Urothelium cell line (cell line): Measurements from ENCODE around the gene SORBS1.

Experiments
- DNase-seq: peaks from one replicate; pipeline ENCODE4 v3.0.0; 2011; ENCODE audit warnings: low spot score, mixed read lengths
- FAIRE-seq: peaks from 2 replicates; lab custom pipeline; 2011; peaks lifted over from hg19 to GRCh38; lab: Jason Lieb, UNC

Gene SORBS1

DNA sequence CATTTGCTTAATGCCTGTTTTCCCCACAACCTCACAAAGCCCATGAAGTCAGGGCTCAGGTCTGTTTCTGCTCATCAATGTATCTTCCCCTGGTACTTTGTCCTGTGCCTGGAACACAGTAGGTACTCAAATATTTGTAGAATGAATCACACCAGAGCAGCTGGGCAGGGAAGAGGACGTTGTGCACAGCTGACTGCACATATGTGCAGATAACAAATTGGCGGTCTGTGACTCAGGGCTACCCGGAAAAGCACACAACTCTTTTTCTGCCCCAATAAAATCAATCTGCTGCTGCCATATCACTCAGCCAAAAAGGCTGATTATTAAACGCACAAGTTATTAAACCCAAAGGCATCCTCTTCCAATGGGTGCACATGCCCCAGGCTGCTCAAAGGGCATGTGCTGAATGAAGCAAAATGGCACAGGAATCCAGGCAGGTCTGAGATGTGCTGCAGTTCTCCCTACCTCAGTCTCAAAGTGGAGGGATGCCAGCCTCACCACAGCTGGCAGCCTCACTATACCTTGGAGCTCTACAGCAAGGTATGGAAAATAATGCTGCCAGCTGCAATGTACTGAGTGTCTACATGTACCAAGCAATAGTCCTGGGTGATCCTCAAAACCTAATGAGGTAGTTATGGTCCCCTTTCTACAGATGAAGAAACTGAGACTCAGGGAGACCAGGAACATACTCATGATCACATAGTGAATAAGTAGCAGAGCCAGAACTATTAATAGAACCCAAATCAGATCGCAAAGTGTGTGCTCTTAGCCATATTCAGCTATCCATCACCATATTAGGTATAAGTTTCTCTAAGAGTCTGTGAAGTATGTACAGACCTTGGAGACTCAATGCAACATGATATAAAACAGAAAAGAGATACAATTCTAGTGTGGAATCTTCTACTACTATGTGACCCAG, 43.4 kb downstream of the SORBS1 start:
- FAIRE-seq (peak; percentile 61), DNase-seq (peak; percentile 53)

- FAIRE-seq (no peak), DNase-seq (no peak)
Observed at GRCh38 chr10:95516774-95517373, 44.3 kb downstream of the SORBS1 start.

GRCh38 chr10:95513941-95514392, 47.2 kb downstream of the SORBS1 start:
- peak; percentile 50 for DNase-seq
- FAIRE-seq: no peak

DNA sequence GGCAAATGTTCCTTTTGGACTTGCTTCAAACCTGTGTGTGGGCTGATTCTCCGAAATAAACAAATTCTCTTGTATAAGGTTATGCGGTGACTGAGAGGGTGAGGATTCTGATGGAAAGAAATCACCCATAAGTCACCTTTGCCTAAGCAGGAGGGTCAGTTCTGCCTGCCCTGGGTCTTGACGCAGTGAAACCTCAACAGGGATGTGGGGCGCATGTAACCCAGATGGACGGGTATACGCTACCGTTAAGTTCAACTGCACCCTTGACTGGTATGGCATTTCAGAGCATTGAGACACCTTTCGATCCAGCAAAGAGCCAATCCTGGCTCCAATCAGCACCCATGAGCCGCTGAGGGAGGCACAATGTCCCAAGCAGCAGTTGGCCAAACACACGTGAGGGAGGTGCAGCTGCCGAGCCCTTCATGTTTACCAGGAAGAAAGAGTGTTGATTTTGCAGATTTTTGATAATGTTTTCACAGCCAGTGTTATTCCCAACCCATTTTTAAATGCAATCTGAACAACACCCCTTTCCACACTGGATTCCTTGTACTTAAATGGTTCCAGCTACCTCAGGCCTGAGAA, 48.1 kb downstream of the SORBS1 start:
- DNase-seq (no peak), FAIRE-seq (no peak)

DNA sequence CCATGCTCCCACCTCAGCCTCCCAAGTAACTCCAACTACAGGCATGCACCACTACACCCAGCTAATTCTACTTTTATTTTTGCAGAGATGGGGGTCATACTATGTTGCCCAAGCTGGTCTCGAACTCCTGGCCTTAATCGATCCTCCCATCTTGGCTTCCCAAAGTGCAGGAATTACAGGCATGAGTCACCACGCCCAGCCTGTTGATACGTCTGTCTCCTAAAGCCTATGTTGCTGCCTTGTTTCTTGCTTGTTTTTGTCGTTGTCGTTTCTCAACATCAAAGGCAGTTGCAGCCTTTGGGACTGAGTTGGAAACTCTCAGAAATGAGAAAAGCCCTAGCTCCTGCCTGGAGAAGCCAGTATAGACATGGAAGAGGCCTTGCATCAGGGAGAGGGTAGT, 49.9 kb downstream of the SORBS1 start:
- FAIRE-seq: no peak

GRCh38 chr10:95509251-95509650, 51.9 kb downstream of the SORBS1 start:
- DNase-seq (no peak), FAIRE-seq (no peak)

More for the DNA sequence above, 49.9 kb downstream of the SORBS1 start:
- DNase-seq: no peak

GRCh38 chr10:95508730-95509129, 52.4 kb downstream of the SORBS1 start:
- FAIRE-seq: no peak
- no peak for DNase-seq

DNA sequence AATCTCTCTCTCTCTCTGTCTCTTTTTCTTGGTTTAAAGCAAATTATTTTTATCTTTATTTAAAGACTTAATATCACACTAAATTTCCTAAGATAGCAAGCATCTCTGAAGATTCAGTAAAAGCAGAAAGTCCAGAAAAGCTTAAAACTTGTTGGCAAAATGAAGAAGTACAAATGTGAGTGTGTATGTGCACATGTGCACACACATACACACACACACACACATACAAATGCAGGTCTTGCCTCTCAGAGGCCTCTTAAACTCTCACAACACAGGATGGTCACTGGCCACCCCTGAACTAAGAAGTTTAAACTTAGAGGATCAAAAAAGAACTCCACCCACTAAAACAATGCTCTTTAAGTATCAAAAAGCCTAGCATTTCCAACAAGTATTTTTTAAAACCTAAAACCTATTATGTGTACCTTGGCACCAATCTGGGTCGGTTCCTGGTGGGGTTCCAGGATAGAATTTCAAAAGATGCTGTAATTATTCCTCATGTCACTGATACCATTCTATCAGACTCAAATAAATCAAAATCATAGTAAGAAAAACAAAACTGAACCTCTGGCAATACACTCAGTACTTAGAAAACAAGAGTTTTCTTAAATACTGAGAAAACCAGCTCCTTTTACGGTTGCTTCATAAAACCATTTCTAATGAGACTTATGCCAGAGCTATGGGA, 55.0 kb downstream of the SORBS1 start:
- FAIRE-seq (no peak), DNase-seq (no peak)

DNA sequence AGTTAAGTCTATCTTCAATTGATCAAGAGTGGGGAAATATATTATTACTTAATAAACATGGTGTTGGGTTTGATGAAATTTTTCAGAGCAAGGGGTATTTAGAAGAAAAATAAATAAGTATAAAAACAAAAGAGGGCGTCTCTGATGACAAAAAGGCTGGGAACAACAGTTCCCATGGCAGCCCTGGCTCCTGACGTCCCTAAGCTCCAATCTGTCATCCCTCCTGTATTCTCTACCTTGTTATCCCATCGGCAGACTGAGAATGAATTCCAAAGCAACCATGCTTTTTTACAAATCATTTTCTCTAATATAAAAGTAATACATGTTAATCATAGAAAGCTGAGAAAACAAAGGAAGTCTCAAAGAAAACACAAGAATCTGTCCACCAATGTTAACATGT, 55.5 kb downstream of the SORBS1 start:
- FAIRE-seq: no peak
- DNase-seq: no peak

- no peak for FAIRE-seq
Observed at GRCh38 chr10:95505084-95505610, 56.0 kb downstream of the SORBS1 start.

GRCh38 chr10:95504246-95504691, 56.9 kb downstream of the SORBS1 start:
- FAIRE-seq (no peak), DNase-seq (no peak)

More at GRCh38 chr10:95505084-95505610, 56.0 kb downstream of the SORBS1 start:
- no peak for DNase-seq

DNA sequence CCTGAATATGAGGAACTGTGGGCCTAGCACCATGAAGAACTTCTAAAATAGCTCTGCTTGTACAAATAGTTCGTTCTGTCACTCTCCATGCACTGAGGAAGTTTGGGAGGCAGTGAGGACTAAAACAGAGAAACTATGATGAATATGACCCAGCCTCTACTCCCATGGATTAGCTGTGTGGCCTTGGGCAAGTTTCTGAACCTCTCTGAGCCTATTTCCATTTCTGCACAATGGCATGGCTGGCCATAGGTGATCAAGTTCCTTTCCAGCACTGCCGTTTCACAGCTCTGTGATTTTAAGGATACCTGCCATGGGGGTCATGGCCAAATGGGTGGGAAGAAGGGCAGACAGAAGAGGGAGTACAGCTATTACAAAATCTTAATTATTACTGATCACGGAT, 57.6 kb downstream of the SORBS1 start:
- DNase-seq: no peak
- FAIRE-seq: no peak

- FAIRE-seq: no peak
Observed at GRCh38 chr10:95503001-95503400, 58.2 kb downstream of the SORBS1 start.

DNA sequence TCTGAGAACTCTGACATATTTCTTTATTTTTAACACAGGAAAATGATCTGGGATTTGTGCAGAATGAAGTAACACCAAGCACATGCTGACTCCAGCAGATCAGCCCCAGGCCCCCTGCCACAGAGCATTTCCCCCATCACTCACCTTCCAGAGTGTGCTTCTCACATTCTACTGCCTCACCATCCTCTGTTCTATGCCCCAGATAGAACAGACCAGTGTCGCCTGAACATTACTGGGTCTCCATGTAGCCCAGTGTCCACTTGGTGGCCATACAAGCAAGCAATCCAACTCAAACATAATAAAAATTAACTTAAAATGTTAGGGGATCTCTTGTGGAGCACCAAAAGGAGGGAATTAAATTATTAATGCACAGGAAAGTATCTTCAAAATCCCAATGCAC, 58.8 kb downstream of the SORBS1 start:
- DNase-seq (no peak), FAIRE-seq (no peak)

More at GRCh38 chr10:95503001-95503400, 58.2 kb downstream of the SORBS1 start:
- no peak for DNase-seq

GRCh38 chr10:95501203-95502094, 59.7 kb downstream of the SORBS1 start:
- no peak for DNase-seq

DNA sequence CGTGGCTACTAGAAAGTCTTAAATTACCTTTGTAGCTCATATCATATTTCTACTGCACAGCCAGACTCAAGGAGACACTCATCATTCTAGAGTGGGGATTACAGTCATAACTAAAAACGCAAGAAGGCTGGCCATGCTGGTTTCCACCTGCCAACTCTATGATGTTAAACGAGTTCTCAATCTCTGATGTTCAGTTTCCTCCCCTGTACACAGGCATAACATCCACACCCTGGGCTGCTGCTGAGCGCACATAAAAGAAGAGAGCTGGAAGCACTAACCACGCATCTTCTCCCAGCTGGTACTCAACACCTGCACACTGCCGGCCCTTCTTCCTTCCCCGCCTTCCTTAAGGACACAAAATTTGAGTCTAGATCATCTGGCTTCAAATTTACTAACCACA, 60.5 kb downstream of the SORBS1 start:
- FAIRE-seq (no peak), DNase-seq (no peak)

More at GRCh38 chr10:95501203-95502094, 59.7 kb downstream of the SORBS1 start:
- no peak for FAIRE-seq

GRCh38 chr10:95500097-95500496, 61.1 kb downstream of the SORBS1 start:
- FAIRE-seq (no peak), DNase-seq (no peak)

DNA sequence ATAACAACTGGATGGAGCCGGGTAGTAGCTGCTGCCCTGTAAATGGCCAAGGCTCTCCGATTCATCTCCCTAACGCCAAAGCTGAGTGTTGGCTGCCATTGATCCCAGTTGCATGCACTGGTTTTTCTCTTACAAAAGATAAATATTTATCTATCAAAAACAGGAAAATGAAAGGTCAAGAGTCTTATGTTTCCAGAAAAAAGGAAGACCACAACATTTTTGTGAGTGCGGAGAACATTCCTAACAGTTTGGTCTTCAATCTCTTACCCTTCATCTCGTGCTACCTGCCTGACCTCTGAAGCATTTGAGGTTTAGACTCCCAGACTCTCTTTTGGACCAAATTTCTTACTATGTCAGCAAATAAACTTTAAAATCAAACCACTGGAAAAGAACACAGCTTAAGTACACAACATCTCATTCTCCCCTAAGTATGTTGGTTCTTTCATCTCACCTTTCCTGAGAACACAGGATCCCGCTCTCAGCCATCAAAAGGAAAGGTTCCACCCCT, 61.6 kb downstream of the SORBS1 start:
- FAIRE-seq: no peak
- no peak for DNase-seq

DNA sequence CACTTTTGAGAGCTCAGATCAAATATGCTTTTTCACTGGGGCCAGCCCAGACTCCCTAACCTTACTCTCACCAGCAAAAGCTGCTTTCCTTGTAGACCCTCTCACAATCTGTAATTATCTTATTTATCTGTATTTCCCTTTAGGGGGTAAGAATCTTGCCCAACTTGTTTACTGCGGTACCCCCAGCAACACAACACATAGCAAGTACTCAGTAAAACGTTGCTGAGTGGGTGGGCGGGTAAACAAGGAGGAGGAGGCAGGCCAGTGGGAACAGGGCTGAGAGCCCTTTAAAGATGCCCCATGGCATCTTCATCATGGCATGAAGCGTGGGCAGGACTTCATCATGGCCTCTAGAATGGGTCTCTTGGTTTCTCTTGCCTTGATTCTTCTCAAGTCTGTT, 64.2 kb downstream of the SORBS1 start:
- DNase-seq (no peak), FAIRE-seq (no peak)
